ENCODE measurements around the gene HMG20A. TPM values are rescaled to one million over a fixed set of nuclear protein-coding genes. Genes with fewer than 3 reads are reported as not detected.

Gene HMG20A
- total RNA-seq, 2 donors from 2014 or later: 35.0 to 46.5 TPM

DNA sequence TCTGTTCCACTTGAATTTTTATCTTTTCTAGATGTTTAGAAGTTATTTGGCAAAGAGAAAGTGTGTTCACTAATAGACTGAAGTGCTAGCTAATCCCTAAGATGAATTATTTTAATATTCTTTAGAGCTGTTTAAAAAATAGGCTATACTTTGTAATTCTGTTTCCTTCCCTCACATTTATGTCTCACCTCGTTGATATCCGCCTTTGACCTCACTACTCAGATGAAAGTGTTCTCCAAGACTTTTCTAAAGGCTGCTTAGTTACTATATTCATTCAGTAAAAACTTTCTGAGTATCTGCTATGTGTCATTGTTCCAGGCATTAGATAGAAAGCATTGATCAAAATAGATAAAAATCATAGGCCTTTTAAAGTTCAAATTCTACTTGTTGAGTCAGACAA, 38.3 kb downstream of the HMG20A start:
- Mint-ChIP-seq H3K27me3 (no peaks in the 10 kb centered on the region), H3K4me1 (ENCODE audit: low read depth in 2 of 2) (peaks cover 8 to 11% of the 10 kb centered on the region in 2 donors), H3K27ac (no peak overlapping the region), H3K36me3 (peaks cover 13% of the 10 kb centered on the region), H3K9me3 (no peaks in the 10 kb centered on the region), H3K4me3 (no peak overlapping the region)
- ATAC-seq (no peak), DNase-seq (ENCODE audit: low spot score) (no peak)

- no peak for ATAC-seq
Observed at GRCh38 chr15:77461486-77461885, 40.8 kb downstream of the HMG20A start.

DNA sequence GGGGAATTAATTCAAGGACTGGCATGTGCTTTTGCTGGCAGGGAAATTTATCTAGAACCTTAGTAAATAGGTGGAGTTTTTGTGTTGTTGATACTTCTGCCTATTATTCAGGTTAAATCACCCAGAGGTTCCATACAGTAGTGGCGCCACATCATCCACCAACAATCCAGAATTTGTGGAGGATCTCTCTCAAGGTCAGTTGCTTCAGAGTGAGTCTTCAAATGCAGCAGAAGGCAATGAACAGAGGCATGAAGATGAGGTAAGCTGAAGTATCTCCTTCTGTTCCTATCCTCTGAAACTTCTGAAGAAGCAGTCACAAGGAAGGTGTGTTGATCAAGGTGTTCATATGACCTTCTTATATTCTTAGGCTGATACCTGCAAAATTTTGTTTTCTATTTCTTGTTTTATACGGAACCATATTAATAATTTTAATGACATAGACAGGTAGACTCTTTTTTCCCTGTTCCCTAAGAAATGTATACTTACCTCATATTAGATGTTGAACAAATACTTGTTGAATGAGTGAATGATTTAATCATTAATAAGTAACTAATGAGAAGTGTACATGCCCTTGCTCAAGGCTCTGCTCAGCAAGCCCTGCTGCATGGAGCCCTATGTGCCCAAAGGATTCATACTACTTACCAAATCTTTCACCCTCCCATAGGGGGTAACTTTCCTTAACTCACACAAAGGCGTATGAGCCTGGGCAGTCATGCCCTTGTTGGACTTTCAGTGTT, 43.6 kb downstream of the HMG20A start:
- Mint-ChIP-seq H3K9me3 (no peaks in the 10 kb centered on the region), H3K36me3 (peaks cover 25% of the 10 kb centered on the region), H3K4me1 (ENCODE audit: low read depth in 2 of 2) (no peaks in the 10 kb centered on the region), H3K4me3 (no peak overlapping the region), H3K27ac (no peak overlapping the region), H3K27me3 (no peaks in the 10 kb centered on the region)
- DNase-seq (ENCODE audit: low spot score) (no peak), ATAC-seq (no peak)

More at GRCh38 chr15:77461486-77461885, 40.8 kb downstream of the HMG20A start:
- peaks cover 7 to 8% of the 10 kb centered on the region in 2 donors for H3K4me1 Mint-ChIP-seq (ENCODE audit: low read depth in 2 of 2)
- peaks cover 15% of the 10 kb centered on the region for H3K36me3 Mint-ChIP-seq
- no peak for DNase-seq (ENCODE audit: low spot score)
- H3K27me3 Mint-ChIP-seq: no peaks in the 10 kb centered on the region
- H3K9me3 Mint-ChIP-seq: no peaks in the 10 kb centered on the region
- no peak overlapping the region for H3K4me3 Mint-ChIP-seq
- no peak overlapping the region for H3K27ac Mint-ChIP-seq

- H3K4me3 Mint-ChIP-seq: no peak overlapping the region
- no peak for DNase-seq (ENCODE audit: low spot score)
- H3K4me1 Mint-ChIP-seq (ENCODE audit: low read depth in 2 of 2): peaks cover 0 to 2% of the 10 kb centered on the region in 2 donors
- peak overlapping the region in 1 of 2 donors; percentile 10 for H3K27ac Mint-ChIP-seq
- no peak for ATAC-seq
- no peaks in the 10 kb centered on the region for H3K9me3 Mint-ChIP-seq
- H3K27me3 Mint-ChIP-seq: no peaks in the 10 kb centered on the region
- H3K36me3 Mint-ChIP-seq: peaks cover 18% of the 10 kb centered on the region
Observed at GRCh38 chr15:77466521-77466920, 45.8 kb downstream of the HMG20A start.

- no peak for DNase-seq (ENCODE audit: low spot score)
- no peak for ATAC-seq
- Mint-ChIP-seq H3K4me1 (ENCODE audit: low read depth in 2 of 2) (peaks cover 5 to 6% of the 10 kb centered on the region in 2 donors), H3K9me3 (no peaks in the 10 kb centered on the region), H3K27me3 (no peaks in the 10 kb centered on the region), H3K36me3 (peaks cover 30% of the 10 kb centered on the region), H3K27ac (no peak overlapping the region), H3K4me3 (no peak overlapping the region)
Observed at GRCh38 chr15:77468896-77469295, 48.2 kb downstream of the HMG20A start.

DNA sequence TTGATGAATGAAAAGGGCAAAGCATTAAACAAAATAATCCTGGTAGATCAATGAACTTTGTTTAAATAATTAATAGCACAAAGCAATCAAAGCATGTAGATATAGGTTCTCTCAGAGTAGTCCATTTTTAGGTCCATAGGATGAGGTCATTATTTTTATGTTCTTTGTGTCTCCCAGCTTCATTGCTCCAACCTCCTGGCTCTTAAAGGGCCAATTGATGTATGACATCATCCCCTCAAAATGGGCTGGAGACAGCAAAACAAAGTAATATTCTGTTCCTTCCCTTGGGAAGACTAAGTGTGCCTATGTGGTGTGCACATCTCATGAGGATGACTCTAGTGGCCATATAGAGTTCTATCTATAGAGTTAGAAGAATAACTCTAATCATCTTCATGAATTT, 49.5 kb downstream of the HMG20A start:
- Mint-ChIP-seq H3K4me3 (no peak overlapping the region), H3K4me1 (ENCODE audit: low read depth in 2 of 2) (peaks cover 5 to 6% of the 10 kb centered on the region in 2 donors), H3K27ac (no peak overlapping the region), H3K36me3 (peaks cover 30% of the 10 kb centered on the region), H3K9me3 (no peaks in the 10 kb centered on the region), H3K27me3 (no peaks in the 10 kb centered on the region)
- ATAC-seq (no peak), DNase-seq (ENCODE audit: low spot score) (no peak)

DNA sequence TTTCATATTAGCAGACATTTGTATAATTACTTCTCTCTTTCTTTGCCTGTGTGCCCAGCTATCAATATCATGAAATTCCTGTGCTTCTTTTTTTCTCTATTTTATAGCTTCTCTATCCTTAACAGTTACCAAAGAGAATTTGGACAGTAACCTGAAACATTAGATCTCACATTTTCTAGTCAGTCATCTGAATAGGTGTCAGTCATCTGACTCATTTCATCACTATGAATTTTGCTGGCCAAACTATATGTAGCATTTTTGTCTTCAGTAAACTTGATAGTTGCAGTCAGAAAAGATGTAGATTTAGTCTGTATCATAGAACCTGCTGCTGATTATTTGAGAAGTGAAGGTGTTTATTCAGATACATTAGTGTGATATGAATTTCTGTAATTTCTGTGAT, 52.6 kb downstream of the HMG20A start:
- DNase-seq (ENCODE audit: low spot score): no peak
- Mint-ChIP-seq H3K4me1 (ENCODE audit: low read depth in 2 of 2) (peaks cover 5 to 6% of the 10 kb centered on the region in 2 donors), H3K27me3 (no peaks in the 10 kb centered on the region), H3K9me3 (no peaks in the 10 kb centered on the region), H3K4me3 (no peak overlapping the region), H3K27ac (no peak overlapping the region), H3K36me3 (peaks cover 19% of the 10 kb centered on the region)
- no peak for ATAC-seq

DNA sequence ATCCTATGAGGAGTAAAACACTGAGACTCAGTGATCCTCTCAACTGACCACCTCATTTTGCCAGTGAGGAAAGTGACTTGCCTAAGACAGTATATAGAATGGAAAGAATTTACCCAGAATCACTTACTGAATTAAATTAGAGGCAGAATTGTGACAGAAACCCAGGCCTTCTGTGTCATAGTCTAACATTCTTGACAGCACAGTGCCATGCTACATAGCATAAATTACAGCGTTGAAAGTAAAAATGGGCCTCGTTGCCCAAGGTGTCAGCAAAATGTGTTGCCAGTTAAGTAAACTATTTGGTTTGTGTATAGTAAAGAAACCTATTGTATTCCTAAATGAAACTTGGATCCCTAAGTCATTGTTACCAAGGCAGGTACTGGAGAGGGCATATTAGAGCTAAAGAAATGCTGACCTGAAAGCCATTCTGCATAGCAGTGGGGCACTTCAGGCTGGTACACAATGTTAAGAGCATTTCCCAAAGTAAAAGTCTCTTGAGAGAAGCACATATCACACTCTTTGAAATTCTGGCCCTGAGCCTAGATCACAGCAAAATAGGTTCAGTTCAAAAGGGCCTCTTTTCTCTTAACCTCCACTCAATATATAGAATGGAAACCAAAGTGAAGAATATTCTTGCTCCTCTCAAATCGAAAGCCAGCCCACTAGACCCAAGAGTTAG, 53.8 kb downstream of the HMG20A start:
- no peaks in the 10 kb centered on the region for H3K9me3 Mint-ChIP-seq
- no peaks in the 10 kb centered on the region for H3K27me3 Mint-ChIP-seq
- H3K4me1 Mint-ChIP-seq (ENCODE audit: low read depth in 2 of 2): peaks cover 7 to 14% of the 10 kb centered on the region in 2 donors
- H3K4me3 Mint-ChIP-seq: no peak overlapping the region
- DNase-seq (ENCODE audit: low spot score) (no peak), ATAC-seq (no peak)
- no peak overlapping the region for H3K27ac Mint-ChIP-seq
- H3K36me3 Mint-ChIP-seq: peaks cover 22% of the 10 kb centered on the region

GRCh38 chr15:77475001-77475400, 54.3 kb downstream of the HMG20A start:
- no peak overlapping the region for H3K4me3 Mint-ChIP-seq

DNA sequence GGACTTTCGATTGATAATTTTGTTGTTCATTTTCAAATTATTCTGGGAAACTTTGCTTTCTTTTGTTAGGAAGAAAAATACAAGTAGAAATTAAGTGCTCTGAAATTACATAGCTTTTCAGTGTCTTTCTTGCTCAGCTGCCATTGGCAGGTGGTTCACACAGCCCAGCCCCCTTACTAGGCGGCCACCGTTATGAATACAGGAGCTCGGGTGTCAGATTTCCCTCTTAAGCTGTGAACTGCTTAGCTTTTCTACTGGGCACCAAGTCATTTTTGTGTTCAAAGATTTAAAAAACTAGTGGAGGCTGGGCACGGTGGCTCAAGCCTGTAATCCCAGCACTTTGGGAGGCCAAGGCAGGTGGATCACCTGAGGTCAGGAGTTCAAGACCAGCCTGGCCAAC, 55.2 kb downstream of the HMG20A start:
- Mint-ChIP-seq H3K36me3 (peaks cover 22% of the 10 kb centered on the region), H3K4me1 (ENCODE audit: low read depth in 2 of 2) (peaks cover 7 to 14% of the 10 kb centered on the region in 2 donors)

More at GRCh38 chr15:77475001-77475400, 54.3 kb downstream of the HMG20A start:
- ATAC-seq: no peak
- Mint-ChIP-seq H3K9me3 (no peaks in the 10 kb centered on the region), H3K36me3 (peaks cover 22% of the 10 kb centered on the region), H3K27me3 (no peaks in the 10 kb centered on the region), H3K27ac (no peak overlapping the region), H3K4me1 (ENCODE audit: low read depth in 2 of 2) (peaks cover 7 to 14% of the 10 kb centered on the region in 2 donors)
- DNase-seq (ENCODE audit: low spot score): no peak

DNA sequence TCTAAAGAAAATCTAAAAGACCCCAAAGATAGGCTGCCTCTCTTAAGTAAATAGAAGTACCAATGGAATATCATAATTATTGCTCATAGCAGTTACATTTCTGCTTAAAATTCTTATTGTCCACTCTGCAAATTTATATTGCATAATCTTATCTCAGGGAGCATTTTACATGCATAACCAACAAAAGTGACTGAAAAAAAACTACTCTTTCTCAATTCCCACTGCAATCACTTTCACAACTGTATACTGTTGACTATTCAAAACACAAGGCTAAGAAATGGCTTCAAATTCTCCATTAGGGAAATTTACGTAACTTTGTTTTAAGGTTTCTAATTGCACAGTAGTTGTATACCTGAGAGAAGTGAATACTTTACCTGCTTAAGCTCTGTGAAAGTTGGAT, 56.3 kb downstream of the HMG20A start:
- ATAC-seq (no peak), DNase-seq (ENCODE audit: low spot score) (no peak)
- no peaks in the 10 kb centered on the region for H3K27me3 Mint-ChIP-seq
- peaks cover 5 to 14% of the 10 kb centered on the region in 2 donors for H3K4me1 Mint-ChIP-seq (ENCODE audit: low read depth in 2 of 2)
- H3K4me3 Mint-ChIP-seq: no peak overlapping the region
- H3K36me3 Mint-ChIP-seq: peaks cover 18% of the 10 kb centered on the region
- no peak overlapping the region for H3K27ac Mint-ChIP-seq
- no peaks in the 10 kb centered on the region for H3K9me3 Mint-ChIP-seq

More for the DNA sequence above, 55.2 kb downstream of the HMG20A start:
- no peak for ATAC-seq
- Mint-ChIP-seq H3K27me3 (no peaks in the 10 kb centered on the region), H3K9me3 (no peaks in the 10 kb centered on the region), H3K27ac (no peak overlapping the region), H3K4me3 (no peak overlapping the region)
- DNase-seq (ENCODE audit: low spot score): no peak

- no peak for ATAC-seq
- H3K4me3 Mint-ChIP-seq: no peak overlapping the region
- no peaks in the 10 kb centered on the region for H3K27me3 Mint-ChIP-seq
- H3K4me1 Mint-ChIP-seq (ENCODE audit: low read depth in 2 of 2): peaks cover 5 to 14% of the 10 kb centered on the region in 2 donors
- H3K36me3 Mint-ChIP-seq: peaks cover 12% of the 10 kb centered on the region
- no peak overlapping the region for H3K27ac Mint-ChIP-seq
- H3K9me3 Mint-ChIP-seq: no peaks in the 10 kb centered on the region
- no peak for DNase-seq (ENCODE audit: low spot score)
Observed at GRCh38 chr15:77478051-77478450, 57.4 kb downstream of the HMG20A start.

DNA sequence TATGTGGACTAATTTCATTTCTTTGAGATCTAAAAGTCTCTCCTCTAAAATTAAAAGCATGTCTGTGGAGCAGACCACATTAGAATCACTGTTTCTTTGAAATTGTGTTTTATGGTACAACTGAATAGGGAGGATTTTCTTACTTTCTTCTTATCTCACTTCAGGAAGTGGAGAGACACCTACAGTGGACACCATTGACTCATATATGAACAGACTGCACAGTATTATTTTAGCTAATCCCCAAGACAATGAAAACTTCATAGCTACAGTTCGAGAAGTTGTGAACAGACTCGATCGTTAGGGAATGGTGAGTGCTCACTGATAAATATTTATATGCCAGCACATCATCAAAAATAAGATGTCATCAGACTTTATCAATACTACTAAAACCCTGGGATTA, 58.3 kb downstream of the HMG20A start:
- DNase-seq (ENCODE audit: low spot score): no peak
- H3K36me3 Mint-ChIP-seq: peaks cover 8% of the 10 kb centered on the region
- H3K4me3 Mint-ChIP-seq: no peak overlapping the region
- peaks cover 2 to 8% of the 10 kb centered on the region in 2 donors for H3K4me1 Mint-ChIP-seq (ENCODE audit: low read depth in 2 of 2)
- H3K27ac Mint-ChIP-seq: no peak overlapping the region
- H3K27me3 Mint-ChIP-seq: no peaks in the 10 kb centered on the region
- ATAC-seq: peak in 1 of 2 donors; percentile 61
- H3K9me3 Mint-ChIP-seq: no peaks in the 10 kb centered on the region

GRCh38 chr15:77480859-77481633, 60.4 kb downstream of the HMG20A start:
- H3K4me3 Mint-ChIP-seq: no peak overlapping the region
- no peak overlapping the region for H3K27ac Mint-ChIP-seq
- H3K9me3 Mint-ChIP-seq: no peaks in the 10 kb centered on the region
- H3K4me1 Mint-ChIP-seq (ENCODE audit: low read depth in 2 of 2): peaks cover 2 to 8% of the 10 kb centered on the region in 2 donors
- peaks cover 19% of the 10 kb centered on the region for H3K36me3 Mint-ChIP-seq
- no peaks in the 10 kb centered on the region for H3K27me3 Mint-ChIP-seq
- no peak for DNase-seq (ENCODE audit: low spot score)
- no peak for ATAC-seq

Measured in natural killer cell treated with Interleukin-12 subunit alpha and Interleukin-12 subunit beta and Interleukin-15 and Interleukin-18, amount 100 ng/mL, for 72 hours (primary cell).